Psoas muscle (tissue), 8 donors: ENCODE data around the gene APBB3. TPM values are rescaled to one million over a fixed set of nuclear protein-coding genes. Genes with fewer than 3 reads are reported as not detected.

ENCODE experiments used
- ATAC-seq, 4 donors: fragments of 200-7000 bp; cut with Tn5 transposase; one replicate each; pipeline ENCODE4 v1.9.1; 2020; ENCODE audit warnings: moderate library complexity in 3 of 4, mild to moderate bottlenecking in 2 of 4
- DNase-seq, 2 donors: peaks; one replicate each; pipeline ENCODE4 v3.0.0-alpha.2; 2020
- H3K27ac ChIP-seq: fragments of 200-600 bp; one replicate; pipeline ENCODE4 v1.8.0; 2022
- H3K27me3 ChIP-seq, 3 donors: fragments of 200-600 bp in 1 of 3; one replicate each; pipeline versions ENCODE4 v1.6.1 to v1.8.0; 2013 to 2022; ENCODE audit warnings: low read length in 2 of 3, mild to moderate bottlenecking in 2 of 3, moderate library complexity in 1 of 3; ENCODE audit not compliant: insufficient read depth in 3 of 3
- H3K36me3 ChIP-seq, 2 donors: fragments of 200-600 bp in 1 of 2; one replicate each; pipeline versions ENCODE4 v1.6.1 to v1.8.0; 2013 to 2022; ENCODE audit warnings: low read depth in 1 of 2, mild to moderate bottlenecking in 1 of 2, moderate library complexity in 1 of 2; ENCODE audit not compliant: insufficient read depth in 1 of 2
- H3K4me1 ChIP-seq: fragments of 200-600 bp; one replicate; pipeline ENCODE4 v1.8.0; 2022
- H3K4me3 ChIP-seq: fragments of 200-600 bp; one replicate; pipeline ENCODE4 v1.8.0; 2022; ENCODE audit warnings: mild to moderate bottlenecking
- H3K9me3 ChIP-seq: fragments of 200-600 bp; one replicate; pipeline ENCODE4 v1.8.0; 2022
- WGBS, 3 donors: extraction: QIAGEN DNeasy Blood & Tissue Kit; methylation state at CpG; one replicate each; pipeline versions ENCODE4 v1.1.6 to v1.1.7; 2013; 5-methylcytosine and 5-hydroxymethylcytosine counted together
- intact Hi-C, 2 donors: fragments of 100-400 bp; cut with DNase I; formaldehyde crosslinking; loops; one replicate each; pipeline versions ENCODE4 v1.11.0 to v1.14.2; 2022
- polyA plus RNA-seq, 3 donors: library from polyadenylated mRNA; stranded (reverse); fragments of 200-250 nt; gene quantifications; one replicate each; pipeline ENCODE4 v1.2.3, GENCODE V29; 2013
- total RNA-seq, 4 donors: library from RNA; stranded (reverse); fragmentation: NEBNext Ultra II Directional in 2 of 4; extraction: Animal tissue kit (Norgen Biotek cat#: 25700) in 2 of 4; gene quantifications; one replicate each; pipeline versions ENCODE4 v1.2.1 to v1.2.4, GENCODE V29; 2021 to 2023
- TF ChIP-seq, protein P1 (sequence below): fragments of 200-600 bp; IDR thresholded peaks from one replicate; pipeline ENCODE4 v1.8.0; 2022; ENCODE audit warnings: antibody characterized with exemption
- donor health status: healthy with polysubstance abuse.
- donor health status: DM: no; HTN: no; CAD: no; lungs with moderate emphysema.
- donor health status: Bipolar disorder and iron deficiency.
- donor health status: healthy.
- donor health status: DM: yes; HTN: yes; CAD: no.
- donor health status: DM: no; HTN: no; CAD: no.
- donor health status: DM: no; HTN: no; CAD: no.
- donor health status: DM: yes; HTN: yes; CAD: no.

The APBB3 gene
- total and polyA plus RNA-seq, 7 donors, result 4.3 to 25.4 (median 9.5) TPM

- Histone ChIP-seq H3K36me3 (peaks cover 7 to 34% of the 10 kb centered on the region in 2 donors), H3K27me3 (no peaks in the 10 kb centered on the region), H3K4me1 (peaks cover 88% of the 10 kb centered on the region), H3K4me3 (no peak overlapping the region), H3K27ac (peak overlapping the region; percentile 97), H3K9me3 (no peaks in the 10 kb centered on the region)
- ATAC-seq, result no peak
- WGBS, 3 donors, result 90 to 92% (median 91%) methylated on average over 5 of the region's 5 CpGs
- TF ChIP-seq, protein P1, sequence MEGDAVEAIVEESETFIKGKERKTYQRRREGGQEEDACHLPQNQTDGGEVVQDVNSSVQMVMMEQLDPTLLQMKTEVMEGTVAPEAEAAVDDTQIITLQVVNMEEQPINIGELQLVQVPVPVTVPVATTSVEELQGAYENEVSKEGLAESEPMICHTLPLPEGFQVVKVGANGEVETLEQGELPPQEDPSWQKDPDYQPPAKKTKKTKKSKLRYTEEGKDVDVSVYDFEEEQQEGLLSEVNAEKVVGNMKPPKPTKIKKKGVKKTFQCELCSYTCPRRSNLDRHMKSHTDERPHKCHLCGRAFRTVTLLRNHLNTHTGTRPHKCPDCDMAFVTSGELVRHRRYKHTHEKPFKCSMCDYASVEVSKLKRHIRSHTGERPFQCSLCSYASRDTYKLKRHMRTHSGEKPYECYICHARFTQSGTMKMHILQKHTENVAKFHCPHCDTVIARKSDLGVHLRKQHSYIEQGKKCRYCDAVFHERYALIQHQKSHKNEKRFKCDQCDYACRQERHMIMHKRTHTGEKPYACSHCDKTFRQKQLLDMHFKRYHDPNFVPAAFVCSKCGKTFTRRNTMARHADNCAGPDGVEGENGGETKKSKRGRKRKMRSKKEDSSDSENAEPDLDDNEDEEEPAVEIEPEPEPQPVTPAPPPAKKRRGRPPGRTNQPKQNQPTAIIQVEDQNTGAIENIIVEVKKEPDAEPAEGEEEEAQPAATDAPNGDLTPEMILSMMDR, result no peak
- no peak for DNase-seq
- intact Hi-C loops, result loop anchor here (5.0 kb wide), 3 partner anchors 71 to 324 kb away; partner anchors contain the start of genes HARS1 (in 1 of the 2), HARS2 (in 1 of the 2) and TMCO6 (in 1 of the 2)
These were observed 2.3 kb upstream of the APBB3 start for GRCh38 chr5:140566665-140567064.

DNA sequence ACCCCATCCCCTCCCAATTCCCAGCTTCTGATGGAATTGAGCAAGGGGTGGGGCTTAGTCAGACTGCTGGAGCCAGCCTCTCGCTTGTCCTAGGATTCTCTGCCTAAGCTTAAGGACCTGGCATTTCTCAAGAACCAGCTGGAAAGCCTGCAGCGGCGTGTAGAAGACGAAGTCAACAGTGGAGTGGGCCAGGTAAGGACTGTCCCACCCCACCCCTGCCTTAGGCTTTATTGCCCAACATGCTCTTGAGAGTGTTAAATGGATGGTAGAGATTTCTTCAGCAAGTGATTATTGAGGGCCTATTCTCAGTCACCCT, 1.3 kb upstream of the APBB3 start:
- H3K27ac ChIP-seq, result peak overlapping the region; percentile 97
- DNase-seq (no peak), ATAC-seq (no peak)
- intact Hi-C loops, result loop anchor here (2.0 to 5.0 kb wide), 4 partner anchors 72 to 323 kb away; partner anchors contain the start of genes TMCO6 (in 2 of the 2), HARS1 (in 1 of the 2) and HARS2 (in 1 of the 2)
- no peaks in the 10 kb centered on the region for H3K27me3 ChIP-seq
- TF ChIP-seq, protein P1, result no peak
- WGBS, 3 donors, result 68 to 85% (median 71%) methylated on average over 4 of the region's 4 CpGs
- H3K36me3 ChIP-seq, result peaks cover 7 to 43% of the 10 kb centered on the region in 2 donors
- no peaks in the 10 kb centered on the region for H3K9me3 ChIP-seq
- H3K4me3 ChIP-seq, result peak overlapping the region; percentile 82
- H3K4me1 ChIP-seq, result peaks cover 81% of the 10 kb centered on the region

DNA sequence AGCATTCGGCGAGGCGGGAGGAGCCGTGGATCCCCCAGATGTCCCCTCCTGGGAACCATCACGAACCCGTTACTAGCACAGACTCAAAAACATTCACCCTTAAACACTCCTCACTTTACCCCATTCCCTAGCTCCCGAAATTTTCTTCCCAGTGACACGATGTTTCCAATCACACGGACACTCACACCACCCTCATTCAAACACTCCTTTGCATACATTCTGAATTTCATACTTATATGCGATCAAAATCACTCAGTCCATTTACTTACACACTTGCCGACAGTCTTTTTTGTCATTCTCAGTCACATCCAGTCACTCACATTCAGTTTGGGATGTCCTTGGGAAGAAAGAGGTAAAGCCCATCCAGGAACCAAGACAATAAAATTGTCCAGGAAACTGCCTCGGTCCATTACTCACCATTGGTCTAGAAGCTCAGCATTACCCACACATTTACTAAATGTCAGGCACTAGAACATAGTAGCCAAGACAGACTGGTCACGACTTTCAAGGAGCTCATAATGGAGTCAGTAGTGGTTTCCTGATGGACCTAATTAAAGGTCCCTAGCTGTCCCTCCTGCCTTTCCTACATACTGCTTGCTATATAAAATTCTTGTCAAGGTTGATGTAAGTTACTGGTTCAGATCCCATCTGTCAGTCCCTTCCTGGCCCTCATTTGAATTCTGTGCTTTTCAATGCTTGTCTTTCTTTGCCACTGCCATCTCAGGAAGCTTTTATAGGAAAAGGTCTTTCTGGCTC, 804 bp upstream of the APBB3 start:
- intact Hi-C loops, result loop anchor here (2.0 to 5.0 kb wide), 4 partner anchors 72 to 323 kb away; partner anchors contain the start of genes TMCO6 (in 2 of the 2), HARS1 (in 1 of the 2) and HARS2 (in 1 of the 2)
- Histone ChIP-seq H3K4me3 (peak overlapping the region; percentile 82), H3K4me1 (peaks cover 76% of the 10 kb centered on the region), H3K9me3 (no peaks in the 10 kb centered on the region), H3K27me3 (no peaks in the 10 kb centered on the region), H3K36me3 (peaks cover 7 to 49% of the 10 kb centered on the region in 2 donors), H3K27ac (peak overlapping the region; percentile 97)
- TF ChIP-seq, protein P1, result no peak
- WGBS, 3 donors, result 3 to 4% (median 4%) methylated on average over 13 of the region's 13 CpGs
- DNase-seq (no peak), ATAC-seq (peak in 1 of 4 donors; percentile 2)

DNA sequence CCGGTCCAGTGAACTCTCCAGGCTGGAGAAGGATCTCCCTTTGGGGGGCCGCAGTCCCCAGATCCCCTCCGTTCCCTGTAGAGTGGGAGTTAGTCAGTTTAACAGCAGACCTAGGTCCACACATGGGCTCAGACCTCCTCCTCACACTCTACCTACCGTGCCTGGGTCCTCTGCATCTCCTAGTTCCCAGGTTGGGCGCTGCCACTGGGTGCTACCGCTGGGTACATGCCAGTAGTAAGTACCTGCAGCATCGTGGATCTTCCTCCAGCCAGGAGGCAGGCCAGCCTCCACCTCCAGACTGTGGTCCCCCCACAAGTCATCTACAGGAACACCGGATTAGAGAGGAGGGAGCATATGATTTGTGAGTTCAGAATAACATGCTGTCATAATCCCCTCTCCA, 802 bp downstream of the APBB3 start:
- H3K4me3 ChIP-seq, result peak overlapping the region; percentile 82
- DNase-seq (no peak), ATAC-seq (no peak)
- TF ChIP-seq, protein P1, result no peak
- intact Hi-C loops, result no loop called here
- no peaks in the 10 kb centered on the region for H3K27me3 ChIP-seq
- H3K4me1 ChIP-seq, result peaks cover 60% of the 10 kb centered on the region
- 58 to 64% (median 61%) methylated on average over 8 of the region's 8 CpGs for WGBS, 3 donors
- H3K36me3 ChIP-seq, result peaks cover 7 to 62% of the 10 kb centered on the region in 2 donors
- no peaks in the 10 kb centered on the region for H3K9me3 ChIP-seq
- peak overlapping the region; percentile 97 for H3K27ac ChIP-seq
